Neural progenitor cell (in vitro differentiated cells): ENCODE results near the gene CNP. TPM values are rescaled to one million over a fixed set of nuclear protein-coding genes. Genes with fewer than 3 reads are reported as not detected.
A peak's percentile ranks its signal among the peaks of the same experiment; 100 is the strongest.
"Not testable (repeated sequence)": the region's sequence is repeated elsewhere in the genome, so short reads cannot be mapped to it uniquely, and the experiment has no call there.

ENCODE experiments used
- DNase-seq: peaks from one replicate; pipeline ENCODE4 v3.0.0-alpha.2; 2016; ENCODE audit warnings: low spot score
- H2AFZ ChIP-seq: fragments of 200-600 bp; sonication (generic); replicated peaks from 2 replicates; pipeline ENCODE4 v1.6.1; 2016; ENCODE audit warnings: antibody characterized with exemption
- H3F3A ChIP-seq: fragments of 200-600 bp; sonication (generic); 2 replicates; pipeline ENCODE4 v1.6.1; 2016; ENCODE audit warnings: antibody characterized with exemption, low read depth
- H3K27ac ChIP-seq: fragments of 200-600 bp; sonication (generic); 2 replicates; pipeline ENCODE4 v1.5.1; 2016; ENCODE audit warnings: mild to moderate bottlenecking
- H3K27me3 ChIP-seq: fragments of 200-600 bp; sonication (generic); 2 replicates; pipeline ENCODE4 v1.6.1; 2016; ENCODE audit warnings: mild to moderate bottlenecking, moderate library complexity
- H3K36me3 ChIP-seq: fragments of 200-600 bp; sonication (generic); 2 replicates; pipeline ENCODE4 v1.5.1; 2016
- H3K4me1 ChIP-seq: fragments of 200-600 bp; sonication (generic); 2 replicates; pipeline ENCODE4 v1.6.1; 2016; ENCODE audit warnings: mixed run types
- H3K4me2 ChIP-seq: fragments of 200-600 bp; sonication (generic); 2 replicates; pipeline ENCODE4 v1.6.1; 2016
- H3K4me3 ChIP-seq: fragments of 200-600 bp; sonication (generic); 2 replicates; pipeline ENCODE4 v1.5.1; 2016
- H3K79me2 ChIP-seq: fragments of 200-600 bp; sonication (generic); 2 replicates; pipeline ENCODE4 v1.6.1; 2016; ENCODE audit warnings: low read depth
- H3K9ac ChIP-seq: fragments of 200-600 bp; sonication (generic); 2 replicates; pipeline ENCODE4 v1.6.1; 2016
- H3K9me3 ChIP-seq: fragments of 200-600 bp; sonication (generic); 2 replicates; pipeline ENCODE4 v1.5.1; 2016; ENCODE audit warnings: low read depth
- H4K20me1 ChIP-seq: fragments of 200-600 bp; sonication (generic); 2 replicates; pipeline ENCODE4 v1.6.1; 2016; ENCODE audit warnings: low read depth
- H3K27ac Mint-ChIP-seq: 3 replicates; pipeline ENCODE4 v1.8.0; 2021; ENCODE audit warnings: mixed read lengths
- H3K27me3 Mint-ChIP-seq: 2 replicates; pipeline ENCODE4 v1.8.0; 2022; ENCODE audit warnings: low read depth, mild to moderate bottlenecking, inconsistent platforms, moderate library complexity, mixed read lengths; ENCODE audit not compliant: insufficient read depth
- H3K36me3 Mint-ChIP-seq: 3 replicates; pipeline ENCODE4 v1.8.0; 2021; ENCODE audit warnings: mixed read lengths
- H3K4me1 Mint-ChIP-seq: 3 replicates; pipeline ENCODE4 v1.8.0; 2021; ENCODE audit warnings: mixed read lengths
- H3K4me3 Mint-ChIP-seq: 3 replicates; pipeline ENCODE4 v1.8.0; 2021; ENCODE audit warnings: mild to moderate bottlenecking, moderate library complexity, mixed read lengths
- H3K9me3 Mint-ChIP-seq: 3 replicates; pipeline ENCODE4 v1.8.0; 2020; ENCODE audit warnings: mixed read lengths
- CTCF ChIP-seq: fragments of 200-600 bp; sonication (generic); IDR thresholded peaks from 2 replicates; pipeline ENCODE4 v1.5.1; 2017; ENCODE audit warnings: antibody characterized with exemption, mild to moderate bottlenecking
- EZH2 ChIP-seq: fragments of 200-600 bp; sonication (generic); IDR thresholded peaks from 2 replicates; pipeline ENCODE4 v1.6.1; 2017; ENCODE audit warnings: antibody characterized with exemption, mild to moderate bottlenecking, moderate library complexity
- EZH2phosphoT487 ChIP-seq: fragments of 200-600 bp; sonication (generic); IDR thresholded peaks from 2 replicates; pipeline ENCODE4 v1.6.1; 2017; ENCODE audit warnings: antibody characterized with exemption
- total RNA-seq: library from RNA; depleted of rRNA; stranded (reverse); fragments of >200 nt; gene quantifications from 2 replicates; pipeline ENCODE4 v1.2.3, GENCODE V29; 2015; ENCODE audit warnings: low replicate concordance

The CNP gene
- total RNA-seq, 1 donor from 2014 or later = 38.6 TPM

GRCh38 chr17:42018988-42019387 is 52.4 kb downstream of the CNP start:
- no peaks in the 10 kb centered on the region for H3K36me3 ChIP-seq
- peaks cover 59% of the 10 kb centered on the region for H3F3A ChIP-seq
- peaks cover 43% of the 10 kb centered on the region for H3K4me1 Mint-ChIP-seq
- TF ChIP-seq EZH2 (no peak), CTCF (no peak), EZH2phosphoT487 (no peak)
- no peak overlapping the region for H3K4me2 ChIP-seq
- H3K36me3 Mint-ChIP-seq = peaks cover 8% of the 10 kb centered on the region
- DNase-seq = no peak
- no peak overlapping the region for H3K27ac Mint-ChIP-seq
- no peaks in the 10 kb centered on the region for H3K27me3 ChIP-seq
- no peak overlapping the region for H2AFZ ChIP-seq
- no peaks in the 10 kb centered on the region for H3K9me3 Mint-ChIP-seq
- H3K27ac ChIP-seq = no peak overlapping the region
- H3K4me3 Mint-ChIP-seq = peak overlapping the region; percentile 97
- H3K27me3 Mint-ChIP-seq = peaks cover 5% of the 10 kb centered on the region
- H3K4me1 ChIP-seq = peaks cover 14% of the 10 kb centered on the region
- no peak overlapping the region for H3K4me3 ChIP-seq
- peaks cover 50% of the 10 kb centered on the region for H3K79me2 ChIP-seq
- H3K9ac ChIP-seq = no peak overlapping the region
- H4K20me1 ChIP-seq = peaks cover 5% of the 10 kb centered on the region
- no peaks in the 10 kb centered on the region for H3K9me3 ChIP-seq

GRCh38 chr17:42019509-42020404 is 53.2 kb downstream of the CNP start, which contains the start of gene NKIRAS2:
NKIRAS2 (plus strand) TSS chr17:42020090; CDS start chr17:42021578, 1,488 bp downstream.
- H3K79me2 ChIP-seq = peaks cover 43% of the 10 kb centered on the region
- DNase-seq = peak; percentile 96
- no peaks in the 10 kb centered on the region for H3K36me3 ChIP-seq
- peaks cover 45% of the 10 kb centered on the region for H3K4me1 Mint-ChIP-seq
- H3K36me3 Mint-ChIP-seq = peaks cover 8% of the 10 kb centered on the region
- H3K4me3 ChIP-seq = peak within 1 kb of the TSS; percentile 98
- H3K27ac ChIP-seq = no peak within 1 kb of the TSS
- H3K4me3 Mint-ChIP-seq = peak within 1 kb of the TSS; percentile 97
- H3K9me3 ChIP-seq = no peaks in the 10 kb centered on the region
- H3K27ac Mint-ChIP-seq = peak within 1 kb of the TSS; percentile 69
- H2AFZ ChIP-seq = peak within 1 kb of the TSS; percentile 63
- peak within 1 kb of the TSS; percentile 85 for H3K4me2 ChIP-seq
- no peaks in the 10 kb centered on the region for H3K9me3 Mint-ChIP-seq
- peak within 1 kb of the TSS; percentile 94 for H3K9ac ChIP-seq
- TF ChIP-seq EZH2phosphoT487 = no peak
- TF ChIP-seq CTCF = peak; percentile 85
- peak; percentile 28 for TF ChIP-seq EZH2
- peaks cover 14% of the 10 kb centered on the region for H3K4me1 ChIP-seq
- H4K20me1 ChIP-seq = peaks cover 3% of the 10 kb centered on the region
- peaks cover 5% of the 10 kb centered on the region for H3K27me3 Mint-ChIP-seq
- peaks cover 59% of the 10 kb centered on the region for H3F3A ChIP-seq
- H3K27me3 ChIP-seq = no peaks in the 10 kb centered on the region

GRCh38 chr17:42020845-42021244 is 54.2 kb downstream of the CNP start:
- H3K27ac ChIP-seq, H4K20me1 ChIP-seq, H3K36me3 Mint-ChIP-seq, H3K36me3 ChIP-seq, H3K27me3 Mint-ChIP-seq, H3K27ac Mint-ChIP-seq, H3K27me3 ChIP-seq, DNase-seq, H3K9me3 ChIP-seq, H2AFZ ChIP-seq, H3K9me3 Mint-ChIP-seq: not testable (repeated sequence)
- H3K4me3 Mint-ChIP-seq = peak overlapping the region; percentile 97
- H3F3A ChIP-seq = peaks cover 52% of the 10 kb centered on the region
- peaks cover 32% of the 10 kb centered on the region for H3K79me2 ChIP-seq
- H3K9ac ChIP-seq = peak overlapping the region; percentile 94
- peaks cover 48% of the 10 kb centered on the region for H3K4me1 Mint-ChIP-seq
- H3K4me1 ChIP-seq = peaks cover 12% of the 10 kb centered on the region
- H3K4me2 ChIP-seq = peak overlapping the region; percentile 85
- H3K4me3 ChIP-seq = peak overlapping the region; percentile 98
